Gastroesophageal sphincter (tissue), 4 donors: ENCODE data around the gene GRN. TPM values are rescaled to one million over a fixed set of nuclear protein-coding genes. Genes with fewer than 3 reads are reported as not detected.
"Not testable (repeated sequence)": the region's sequence is repeated elsewhere in the genome, so short reads cannot be mapped to it uniquely, and the experiment has no call there.

Source experiments
- ATAC-seq: fragments of 150-250 bp; one replicate; pipeline ENCODE4 v1.9.1; 2016; ENCODE audit warnings: mild to moderate bottlenecking, moderate library complexity
- H3K27ac ChIP-seq, 4 donors: fragments of 200-600 bp; sonication (generic) in 3 of 4; 1 replicate in 3 of 4; 2 replicates in 1 of 4; pipeline ENCODE4 v1.5.1; 2016 to 2019
- H3K27me3 ChIP-seq: fragments of 200-600 bp; sonication (generic); one replicate; pipeline ENCODE4 v1.5.1; 2019
- H3K36me3 ChIP-seq, 2 donors: fragments of 200-600 bp; sonication (generic); one replicate each; pipeline ENCODE4 v1.5.1; 2019; ENCODE audit warnings: control low read depth in 1 of 2
- H3K4me1 ChIP-seq, 3 donors: fragments of 200-600 bp; sonication (generic); 1 replicate in 2 of 3; 2 replicates in 1 of 3; pipeline ENCODE4 v1.5.1; 2016 to 2019; ENCODE audit warnings: control low read depth in 2 of 3
- H3K4me3 ChIP-seq, 2 donors: fragments of 200-600 bp; sonication (generic); one replicate each; pipeline ENCODE4 v1.5.1; 2019; ENCODE audit warnings: mild to moderate bottlenecking in 1 of 2, moderate library complexity in 1 of 2
- H3K9me3 ChIP-seq, 3 donors: fragments of 200-600 bp; sonication (generic); one replicate each; pipeline ENCODE4 v1.5.1; 2017 to 2019; ENCODE audit warnings: control low read depth in 2 of 3
- EP300 ChIP-seq: sonication (generic); formaldehyde crosslinking; IDR thresholded peaks from one replicate; pipeline ENCODE4 v1.6.1; 2017; ENCODE audit warnings: antibody characterized with exemption, mild to moderate bottlenecking
- POLR2A ChIP-seq, 2 donors: fragments of 450-650 bp; IDR thresholded peaks; one replicate each; pipeline ENCODE4 v1.6.1; 2017; ENCODE audit warnings: antibody characterized with exemption in 2 of 2, mild to moderate bottlenecking in 2 of 2, moderate library complexity in 1 of 2
- POLR2AphosphoS5 ChIP-seq: sonication (generic); formaldehyde crosslinking; IDR thresholded peaks from one replicate; pipeline ENCODE4 v1.6.1; 2017; ENCODE audit warnings: antibody characterized with exemption
- WGBS, 2 donors: methylation state at CpG; one replicate each; pipeline ENCODE4 v1.1.5; 2018; ENCODE audit warnings: low coverage in 1 of 2; 5-methylcytosine and 5-hydroxymethylcytosine counted together
- total RNA-seq, 4 donors: library from RNA; depleted of rRNA; stranded (reverse); fragments of >200 nt; gene quantifications; one replicate each; pipeline ENCODE4 v1.1.0, GENCODE V29; 2016
- TF ChIP-seq, protein P1 (sequence below), 4 experiments: fragments of 200-600 bp in 2 of 4; fragments of 450-650 bp in 2 of 4; sonication (generic) in 1 of 4; IDR thresholded peaks; one replicate each; pipeline ENCODE4 v1.5.1; 2017 to 2019; ENCODE audit warnings: antibody characterized with exemption in 4 of 4, mild to moderate bottlenecking in 2 of 4, moderate library complexity in 2 of 4

Gene GRN
- total RNA-seq, 4 donors from 2014 or later, result 108 to 237 (median 182) TPM

DNA sequence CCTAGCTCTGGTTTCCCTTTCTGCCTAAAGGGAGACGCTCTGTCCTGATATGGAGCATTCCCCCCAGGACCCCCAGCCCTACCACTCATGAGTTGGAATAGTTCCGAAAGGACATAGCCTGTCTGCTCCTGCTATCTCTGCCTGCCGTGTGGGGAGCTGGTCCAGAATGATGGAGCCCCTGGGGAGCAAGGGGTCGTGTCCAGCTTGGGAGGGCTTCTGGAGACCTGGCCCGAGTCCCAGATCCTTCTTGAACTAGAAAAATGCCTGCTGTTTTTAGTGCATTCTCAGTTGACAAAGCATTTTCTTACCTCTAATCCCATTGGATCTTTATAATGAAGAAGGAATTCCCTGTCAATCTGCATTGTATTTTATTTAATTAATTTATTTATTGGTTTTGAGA lies 9.1 kb upstream of the GRN start:
- H3K4me3 ChIP-seq, result no peak overlapping the region
- no peak for ATAC-seq
- H3K9me3 ChIP-seq, result no peaks in the 10 kb centered on the region
- H3K27me3 ChIP-seq, result peaks cover 14% of the 10 kb centered on the region
- H3K27ac ChIP-seq, result no peak overlapping the region
- TF ChIP-seq POLR2A (IDR thresholded peaks at IDR 0.05) (no peak), EP300 (no peak), POLR2AphosphoS5 (no peak)
- TF ChIP-seq, protein P1, sequence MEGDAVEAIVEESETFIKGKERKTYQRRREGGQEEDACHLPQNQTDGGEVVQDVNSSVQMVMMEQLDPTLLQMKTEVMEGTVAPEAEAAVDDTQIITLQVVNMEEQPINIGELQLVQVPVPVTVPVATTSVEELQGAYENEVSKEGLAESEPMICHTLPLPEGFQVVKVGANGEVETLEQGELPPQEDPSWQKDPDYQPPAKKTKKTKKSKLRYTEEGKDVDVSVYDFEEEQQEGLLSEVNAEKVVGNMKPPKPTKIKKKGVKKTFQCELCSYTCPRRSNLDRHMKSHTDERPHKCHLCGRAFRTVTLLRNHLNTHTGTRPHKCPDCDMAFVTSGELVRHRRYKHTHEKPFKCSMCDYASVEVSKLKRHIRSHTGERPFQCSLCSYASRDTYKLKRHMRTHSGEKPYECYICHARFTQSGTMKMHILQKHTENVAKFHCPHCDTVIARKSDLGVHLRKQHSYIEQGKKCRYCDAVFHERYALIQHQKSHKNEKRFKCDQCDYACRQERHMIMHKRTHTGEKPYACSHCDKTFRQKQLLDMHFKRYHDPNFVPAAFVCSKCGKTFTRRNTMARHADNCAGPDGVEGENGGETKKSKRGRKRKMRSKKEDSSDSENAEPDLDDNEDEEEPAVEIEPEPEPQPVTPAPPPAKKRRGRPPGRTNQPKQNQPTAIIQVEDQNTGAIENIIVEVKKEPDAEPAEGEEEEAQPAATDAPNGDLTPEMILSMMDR (IDR thresholded peaks at IDR 0.05), result no peak
- peaks cover 0 to 8% (median 2%) of the 10 kb centered on the region in 3 donors for H3K4me1 ChIP-seq
- no peaks in the 10 kb centered on the region for H3K36me3 ChIP-seq
- 33% methylated on average over 1 of the region's 5 CpGs; no CpG with 5 or more reads in 1 of the 2 donors for WGBS, 2 donors

DNA sequence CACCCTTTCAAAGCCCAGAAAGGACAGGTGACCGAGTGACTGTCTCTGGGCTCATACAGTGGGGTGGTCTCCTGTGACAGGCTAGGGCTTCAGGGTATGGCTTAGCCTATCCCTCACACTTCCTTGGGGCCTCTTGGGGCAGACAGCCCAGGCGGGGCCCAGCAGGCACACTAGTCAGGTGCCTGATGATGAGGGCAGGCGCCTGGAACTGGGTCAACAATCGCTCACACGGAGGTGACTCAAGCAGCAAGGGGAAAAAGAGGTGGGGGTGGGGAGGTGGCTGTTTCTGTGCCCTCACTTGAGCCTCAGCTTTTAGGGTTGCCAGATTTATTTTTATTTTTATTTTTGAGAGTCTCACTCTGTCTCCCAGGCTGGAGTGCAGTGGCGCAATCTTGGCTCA lies 6.4 kb upstream of the GRN start:
- no peak overlapping the region for H3K27ac ChIP-seq
- peaks cover 14% of the 10 kb centered on the region for H3K27me3 ChIP-seq
- H3K9me3 ChIP-seq, result no peaks in the 10 kb centered on the region
- WGBS, 2 donors, result 51 to 100% methylated on average over 1 to 6 of the region's 6 CpGs
- no peak for ATAC-seq
- H3K36me3 ChIP-seq, result no peaks in the 10 kb centered on the region
- no peak overlapping the region for H3K4me3 ChIP-seq
- TF ChIP-seq POLR2AphosphoS5, result no peak
- TF ChIP-seq, protein P1 (IDR thresholded peaks at IDR 0.05), result no peak
- TF ChIP-seq EP300, result no peak
- TF ChIP-seq POLR2A (IDR thresholded peaks at IDR 0.05), result no peak
- no peaks in the 10 kb centered on the region for H3K4me1 ChIP-seq

DNA sequence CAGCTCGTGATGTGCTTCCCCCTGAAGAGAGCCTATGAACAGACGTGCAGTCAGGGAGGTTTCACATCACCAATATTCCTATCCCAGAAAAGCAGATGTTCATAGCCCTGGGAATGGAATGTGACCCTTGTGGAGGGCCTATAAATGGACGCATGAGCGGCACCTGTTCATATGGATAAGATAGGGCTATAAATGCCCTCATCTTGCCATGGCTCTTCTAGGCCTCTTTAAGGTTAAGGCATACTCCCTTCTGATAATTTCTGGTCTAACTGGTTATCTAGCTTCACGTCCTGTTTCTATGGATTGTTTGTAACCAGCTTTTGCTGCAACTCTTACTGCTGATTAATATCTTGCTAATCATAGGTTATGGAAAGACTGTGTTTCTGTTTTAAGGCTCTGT lies 4.5 kb upstream of the GRN start:
- H3K27ac ChIP-seq, H3K9me3 ChIP-seq, ATAC-seq, H3K4me3 ChIP-seq, H3K4me1 ChIP-seq, H3K36me3 ChIP-seq: not testable (repeated sequence)
- WGBS, 2 donors, result 57 to 63% methylated on average over 4 to 5 of the region's 5 CpGs
- peaks cover 14% of the 10 kb centered on the region for H3K27me3 ChIP-seq

DNA sequence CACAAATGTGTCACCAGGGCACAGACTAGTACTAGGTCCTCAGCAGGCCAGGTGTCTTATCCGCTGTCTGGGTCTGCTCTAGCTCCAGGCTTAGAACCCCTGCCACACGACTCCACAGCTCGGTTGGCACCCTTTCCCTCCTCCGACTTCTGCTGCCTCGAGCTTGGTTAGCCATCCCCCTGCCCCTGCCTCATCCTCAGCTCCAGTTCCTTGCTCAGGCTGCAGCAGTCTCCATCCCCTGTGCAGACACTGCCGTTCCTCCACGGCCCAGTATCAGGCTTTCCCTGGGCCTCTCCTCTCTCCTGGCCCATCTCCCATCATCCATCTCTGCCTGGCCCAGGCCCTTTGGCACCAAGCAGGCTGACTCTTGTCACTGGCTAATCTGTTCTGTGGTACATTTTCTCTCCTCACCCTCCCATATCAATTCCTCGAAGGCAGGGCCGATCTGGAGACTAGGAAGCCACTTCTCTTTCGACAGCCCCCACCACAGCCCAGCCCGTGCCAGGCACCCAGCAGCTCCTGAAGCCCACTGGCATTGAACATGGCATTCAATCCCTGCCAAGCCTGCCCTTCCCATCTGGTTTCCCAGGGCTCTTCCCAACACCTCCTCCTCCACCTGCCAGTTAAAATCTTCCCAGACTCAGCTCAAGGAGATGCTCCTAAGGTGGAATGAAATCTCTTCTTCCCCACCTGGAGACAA lies 1.4 kb upstream of the GRN start:
- Histone ChIP-seq H3K27ac (no peak overlapping the region), H3K27me3 (no peaks in the 10 kb centered on the region), H3K4me1 (peaks cover 0 to 30% (median 12%) of the 10 kb centered on the region in 3 donors), H3K4me3 (no peak overlapping the region), H3K9me3 (no peaks in the 10 kb centered on the region), H3K36me3 (peaks cover 0 to 1% of the 10 kb centered on the region in 2 donors)
- ATAC-seq, result no peak
- TF ChIP-seq, protein P1 (IDR thresholded peaks at IDR 0.05), result no peak
- no peak for TF ChIP-seq POLR2AphosphoS5
- TF ChIP-seq POLR2A (IDR thresholded peaks at IDR 0.05), result no peak
- no peak for TF ChIP-seq EP300
- WGBS, 2 donors, result 66 to 72% methylated on average over 9 to 11 of the region's 11 CpGs

DNA sequence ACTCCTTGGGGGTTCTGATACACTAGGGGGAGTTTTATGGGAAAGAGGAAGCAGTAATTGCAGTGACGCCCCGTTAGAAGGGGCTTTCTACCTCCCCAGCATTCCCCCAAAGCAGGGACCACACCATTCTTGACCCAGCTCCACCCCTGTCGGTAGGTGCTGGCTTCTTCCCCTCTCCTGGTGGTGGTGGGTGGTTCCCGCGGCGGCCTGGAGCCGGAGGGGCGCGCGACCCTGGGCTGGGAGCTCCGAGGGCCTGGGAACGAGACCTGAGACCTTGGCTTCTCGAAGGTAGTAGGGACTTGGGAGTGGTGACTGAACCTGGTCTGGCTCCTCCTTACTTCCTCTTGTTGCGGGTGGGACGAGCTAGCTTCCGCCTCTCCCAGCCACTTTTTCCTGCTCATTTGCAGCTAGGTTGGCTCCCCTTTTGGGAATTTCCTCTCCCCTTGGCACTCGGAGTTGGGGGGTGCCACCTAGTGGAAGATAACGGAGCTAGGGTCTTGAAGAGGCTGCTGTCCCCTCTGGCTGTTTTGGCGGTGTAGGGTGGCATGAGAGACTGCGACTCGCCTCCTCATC lies 438 bp downstream of the GRN start:
- H3K27ac ChIP-seq, result peak overlapping the region; percentile 87 to 91 (median 88)
- H3K36me3 ChIP-seq, result peaks cover 0 to 20% of the 10 kb centered on the region in 2 donors
- no peaks in the 10 kb centered on the region for H3K9me3 ChIP-seq
- TF ChIP-seq POLR2A (IDR thresholded peaks at IDR 0.05), result no peak
- TF ChIP-seq, protein P1 (IDR thresholded peaks at IDR 0.05), result peak in 2 of 4 experiments; percentile 16 to 62
- peak overlapping the region; percentile 83 to 97 for H3K4me3 ChIP-seq
- 3 to 7% methylated on average over 3 to 7 of the region's 21 CpGs for WGBS, 2 donors
- peaks cover 0 to 30% (median 12%) of the 10 kb centered on the region in 3 donors for H3K4me1 ChIP-seq
- H3K27me3 ChIP-seq, result no peaks in the 10 kb centered on the region
- peak; percentile 19 for ATAC-seq
